ENCODE measurements around the gene MAN1C1. TPM values are rescaled to one million over a fixed set of nuclear protein-coding genes. Genes with fewer than 3 reads are reported as not detected.

The MAN1C1 gene
- total RNA-seq, 1 donor from 2014 or later, result 5.4 TPM

DNA sequence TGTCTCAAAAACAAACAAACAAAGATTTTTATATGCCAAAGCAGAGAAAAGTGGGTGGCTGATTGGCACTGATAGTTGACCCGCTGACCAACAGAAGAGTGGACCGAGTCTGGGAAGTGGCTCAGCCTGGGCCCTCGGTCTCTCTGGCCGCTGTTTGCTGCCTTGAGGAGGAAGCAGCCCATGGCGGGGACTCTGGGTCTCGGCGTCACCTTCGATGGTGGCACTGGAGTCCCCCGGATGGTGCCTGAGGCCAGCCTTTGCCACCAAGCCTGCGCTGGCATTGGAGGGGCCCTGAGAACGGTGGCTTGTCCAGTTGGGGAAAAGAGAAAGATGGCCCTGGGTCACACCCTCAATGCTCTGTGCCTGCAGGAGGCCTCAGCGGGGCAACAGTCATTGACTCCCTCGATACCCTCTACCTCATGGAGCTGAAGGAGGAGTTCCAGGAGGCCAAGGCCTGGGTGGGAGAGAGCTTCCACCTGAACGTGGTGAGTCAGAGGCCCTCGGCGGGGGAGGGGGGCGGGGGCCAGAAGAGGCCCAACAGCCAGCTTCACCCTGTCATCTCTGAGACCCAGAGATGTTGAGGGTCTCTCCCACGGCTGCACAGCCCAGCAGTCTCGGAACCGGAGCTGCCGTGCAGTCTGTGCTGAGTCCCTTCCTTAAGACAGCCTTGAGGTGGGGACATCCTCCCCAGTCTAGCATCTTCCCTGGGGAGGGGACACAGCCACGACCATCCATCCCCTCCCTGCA, 129.9 kb downstream of the MAN1C1 start:
- H3K9me3 Mint-ChIP-seq (ENCODE audit: unreplicated experiment), result peaks cover 5% of the 10 kb centered on the region
- no peak for DNase-seq
- H3K4me1 Mint-ChIP-seq (ENCODE audit: low read depth, unreplicated experiment), result peaks cover 13% of the 10 kb centered on the region
- H3K27me3 Mint-ChIP-seq (ENCODE audit: unreplicated experiment), result peaks cover 1% of the 10 kb centered on the region
- TF ChIP-seq, protein P1, sequence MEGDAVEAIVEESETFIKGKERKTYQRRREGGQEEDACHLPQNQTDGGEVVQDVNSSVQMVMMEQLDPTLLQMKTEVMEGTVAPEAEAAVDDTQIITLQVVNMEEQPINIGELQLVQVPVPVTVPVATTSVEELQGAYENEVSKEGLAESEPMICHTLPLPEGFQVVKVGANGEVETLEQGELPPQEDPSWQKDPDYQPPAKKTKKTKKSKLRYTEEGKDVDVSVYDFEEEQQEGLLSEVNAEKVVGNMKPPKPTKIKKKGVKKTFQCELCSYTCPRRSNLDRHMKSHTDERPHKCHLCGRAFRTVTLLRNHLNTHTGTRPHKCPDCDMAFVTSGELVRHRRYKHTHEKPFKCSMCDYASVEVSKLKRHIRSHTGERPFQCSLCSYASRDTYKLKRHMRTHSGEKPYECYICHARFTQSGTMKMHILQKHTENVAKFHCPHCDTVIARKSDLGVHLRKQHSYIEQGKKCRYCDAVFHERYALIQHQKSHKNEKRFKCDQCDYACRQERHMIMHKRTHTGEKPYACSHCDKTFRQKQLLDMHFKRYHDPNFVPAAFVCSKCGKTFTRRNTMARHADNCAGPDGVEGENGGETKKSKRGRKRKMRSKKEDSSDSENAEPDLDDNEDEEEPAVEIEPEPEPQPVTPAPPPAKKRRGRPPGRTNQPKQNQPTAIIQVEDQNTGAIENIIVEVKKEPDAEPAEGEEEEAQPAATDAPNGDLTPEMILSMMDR (IDR thresholded peaks at IDR 0.05; ENCODE audit: partially characterized antibody, unreplicated experiment), result no peak
- peaks cover 6% of the 10 kb centered on the region for H3K36me3 Mint-ChIP-seq (ENCODE audit: unreplicated experiment)
- H3K4me3 Mint-ChIP-seq (ENCODE audit: unreplicated experiment), result no peak overlapping the region
- H3K27ac Mint-ChIP-seq (ENCODE audit: unreplicated experiment), result no peak overlapping the region

DNA sequence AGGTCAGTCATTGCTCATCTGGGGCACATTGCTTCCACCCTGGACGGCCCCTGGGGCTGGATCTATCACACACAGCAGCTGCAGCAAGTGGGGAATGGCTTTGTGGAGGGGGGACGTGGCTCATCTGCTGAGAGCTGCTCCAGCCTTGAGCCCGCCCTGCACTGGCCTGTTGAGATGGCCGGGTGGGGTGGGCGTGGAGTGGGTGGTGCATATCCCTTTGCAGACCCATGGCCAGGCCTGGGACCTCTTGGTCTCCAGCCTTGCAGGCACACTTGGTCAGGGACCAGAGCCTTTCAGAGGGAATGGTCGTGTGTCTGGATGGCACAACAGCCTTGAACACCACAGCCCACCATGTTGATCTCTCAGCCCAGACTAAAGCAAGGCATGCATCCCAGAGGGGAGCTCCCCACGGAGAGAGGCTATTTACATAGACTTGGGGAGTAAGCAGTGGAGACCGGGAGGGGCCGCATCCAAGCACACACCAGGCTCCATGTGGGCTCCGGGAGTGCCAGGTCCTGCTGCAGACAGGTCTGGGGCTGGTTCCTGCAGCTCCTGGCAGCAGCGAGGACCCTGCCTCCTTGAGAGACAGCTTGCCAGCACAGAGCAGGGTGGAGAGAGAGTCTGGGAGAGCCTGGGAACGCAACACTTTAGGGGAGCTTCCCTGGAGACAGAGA, 130.6 kb downstream of the MAN1C1 start:
- peaks cover 1% of the 10 kb centered on the region for H3K27me3 Mint-ChIP-seq (ENCODE audit: unreplicated experiment)
- peaks cover 13% of the 10 kb centered on the region for H3K4me1 Mint-ChIP-seq (ENCODE audit: low read depth, unreplicated experiment)
- no peak for DNase-seq
- H3K27ac Mint-ChIP-seq (ENCODE audit: unreplicated experiment), result no peak overlapping the region
- peaks cover 5% of the 10 kb centered on the region for H3K9me3 Mint-ChIP-seq (ENCODE audit: unreplicated experiment)
- H3K4me3 Mint-ChIP-seq (ENCODE audit: unreplicated experiment), result no peak overlapping the region
- peaks cover 6% of the 10 kb centered on the region for H3K36me3 Mint-ChIP-seq (ENCODE audit: unreplicated experiment)
- TF ChIP-seq, protein P1 (IDR thresholded peaks at IDR 0.05; ENCODE audit: partially characterized antibody, unreplicated experiment), result no peak

DNA sequence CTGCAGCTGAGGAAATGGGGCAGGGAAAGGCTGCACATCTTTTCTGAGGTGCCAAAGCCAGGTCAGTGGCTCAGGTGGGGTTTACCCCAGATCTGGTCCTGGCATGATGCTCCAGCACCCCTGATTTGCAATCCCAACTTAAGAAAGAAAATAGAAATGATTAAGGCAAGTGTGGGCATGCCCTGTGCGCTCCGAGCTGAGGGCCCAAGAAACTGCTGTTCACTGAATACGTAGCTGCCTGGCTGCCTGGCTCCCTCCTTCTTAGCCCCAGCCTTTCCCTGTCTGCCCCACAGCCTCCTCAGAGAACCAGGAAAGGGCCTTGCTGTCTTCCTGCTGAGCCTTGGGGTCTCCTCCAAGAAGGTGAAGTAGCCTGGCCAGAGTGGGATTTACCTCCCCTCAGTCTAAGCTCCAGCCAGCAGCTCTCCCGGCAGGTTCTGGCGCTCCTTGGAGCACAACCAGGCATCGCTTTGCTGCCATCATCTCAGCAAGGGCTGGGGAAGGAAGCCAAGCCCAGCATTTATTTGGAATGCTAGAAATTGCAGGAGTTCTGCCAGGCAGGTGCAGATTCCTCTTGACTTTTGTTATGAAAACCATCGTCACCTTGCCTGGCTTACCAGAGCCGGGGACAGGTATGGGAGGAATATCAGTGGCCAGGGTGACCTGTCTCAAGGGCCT, 132.1 kb downstream of the MAN1C1 start:
- TF ChIP-seq, protein P1 (IDR thresholded peaks at IDR 0.05; ENCODE audit: partially characterized antibody, unreplicated experiment), result no peak
- Mint-ChIP-seq H3K4me1 (ENCODE audit: low read depth, unreplicated experiment) (peaks cover 9% of the 10 kb centered on the region), H3K36me3 (ENCODE audit: unreplicated experiment) (peaks cover 6% of the 10 kb centered on the region), H3K9me3 (ENCODE audit: unreplicated experiment) (peaks cover 5% of the 10 kb centered on the region), H3K27me3 (ENCODE audit: unreplicated experiment) (peaks cover 3% of the 10 kb centered on the region), H3K27ac (ENCODE audit: unreplicated experiment) (no peak overlapping the region), H3K4me3 (ENCODE audit: unreplicated experiment) (no peak overlapping the region)
- DNase-seq, result no peak

DNA sequence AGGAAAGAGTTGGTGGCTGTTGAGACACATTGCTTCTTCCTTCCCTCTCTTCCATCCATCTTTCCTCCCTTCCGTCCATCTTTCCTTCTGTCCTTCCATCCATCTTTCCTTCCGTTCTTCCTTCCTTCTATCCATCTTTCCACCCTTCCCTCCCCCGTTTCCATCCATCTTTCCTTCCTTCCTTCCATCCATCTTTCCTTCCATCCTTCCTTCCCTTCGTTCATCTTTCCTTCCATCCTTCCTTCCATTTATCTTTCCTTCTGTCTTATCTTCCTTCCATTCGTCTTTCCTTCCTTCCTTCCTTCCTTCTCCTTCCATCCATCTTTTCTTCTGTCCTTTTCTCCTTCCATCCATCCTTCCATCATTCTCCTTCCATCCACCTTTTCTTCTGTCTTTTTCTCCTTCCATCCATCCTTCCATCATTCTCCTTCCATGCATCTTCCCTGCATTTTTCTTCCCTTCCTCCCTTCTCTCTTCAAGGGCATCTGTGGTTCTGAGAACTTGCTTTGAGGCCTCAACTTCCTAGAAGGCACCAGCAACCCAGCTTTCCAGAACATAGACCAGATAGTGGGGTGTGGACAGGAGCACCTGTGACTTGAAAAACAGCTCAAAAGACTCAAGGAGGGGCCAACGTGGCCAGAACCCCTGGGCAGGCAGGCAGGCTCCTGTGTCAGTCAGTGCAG, 134.5 kb downstream of the MAN1C1 start:
- Mint-ChIP-seq H3K27me3 (ENCODE audit: unreplicated experiment) (peaks cover 4% of the 10 kb centered on the region), H3K27ac (ENCODE audit: unreplicated experiment) (no peak overlapping the region), H3K9me3 (ENCODE audit: unreplicated experiment) (peaks cover 6% of the 10 kb centered on the region), H3K4me1 (ENCODE audit: low read depth, unreplicated experiment) (peaks cover 12% of the 10 kb centered on the region), H3K36me3 (ENCODE audit: unreplicated experiment) (peaks cover 6% of the 10 kb centered on the region), H3K4me3 (ENCODE audit: unreplicated experiment) (no peak overlapping the region)
- TF ChIP-seq, protein P1 (IDR thresholded peaks at IDR 0.05; ENCODE audit: partially characterized antibody, unreplicated experiment), result no peak
- no peak for DNase-seq
